Measurements from ENCODE around the gene FBXL22. TPM values are rescaled to one million over a fixed set of nuclear protein-coding genes. Genes with fewer than 3 reads are reported as not detected.

FBXL22 gene
- total and polyA plus RNA-seq, 2 of the 8 experiments (the other 6 are each of a cell fraction or from before 2014, with no cell fraction given), result 0.09 to 0.47 TPM

DNA sequence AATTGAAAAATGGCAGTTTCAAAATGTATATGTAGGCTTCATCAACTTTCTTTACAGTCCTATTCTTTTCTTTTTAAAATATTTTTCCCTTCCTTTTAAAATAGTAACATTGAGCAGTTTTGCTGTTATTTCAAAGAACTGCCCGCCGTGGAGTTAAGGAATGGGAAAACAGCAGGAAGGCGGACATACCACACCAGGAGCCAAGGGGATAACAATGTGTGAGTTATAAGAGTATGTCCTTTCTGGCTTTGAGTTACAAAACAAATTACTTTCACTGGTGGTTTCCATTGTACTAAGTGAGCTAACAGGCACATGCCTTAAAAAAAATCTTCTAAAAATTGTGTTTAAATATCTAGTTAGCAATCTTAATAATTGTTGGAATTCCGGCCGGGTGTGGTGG, 37.4 kb upstream of the FBXL22 start (continued):
- no peak for TF ChIP-seq CBX8 (IDR thresholded peaks at IDR 0.05; ENCODE audit: borderline replicate concordance, low read depth, low read length)
- no peak for TF ChIP-seq JUND (IDR thresholded peaks at IDR 0.05; ENCODE audit: low read length)
- no peak for TF ChIP-seq BRCA1 (IDR thresholded peaks at IDR 0.05; ENCODE audit: low read depth, low read length)
- no peak for TF ChIP-seq RNF2 (IDR thresholded peaks at IDR 0.05; ENCODE audit: borderline replicate concordance, low read depth, low read length, missing control alignments, poor library complexity, severe bottlenecking)
- TF ChIP-seq CHD7 (IDR thresholded peaks at IDR 0.05; ENCODE audit: insufficient replicate concordance, low read length), result peak; percentile 62
- no peak for TF ChIP-seq CEBPB (IDR thresholded peaks at IDR 0.05; ENCODE audit: low read depth, low read length)
- TF ChIP-seq TAF7 (optimal IDR thresholded peaks at IDR 0.05; ENCODE audit: borderline replicate concordance, low read depth, low read length), result no peak
- TF ChIP-seq CHD1 (IDR thresholded peaks at IDR 0.05; ENCODE audit: low read depth, low read length), result no peak
- no peak for TF ChIP-seq HDAC2 (IDR thresholded peaks at IDR 0.05; ENCODE audit: borderline replicate concordance in 1 of 2, low read depth in 2 of 2, low read length in 2 of 2)
- no peak for TF ChIP-seq CREB1 (IDR thresholded peaks at IDR 0.05)
- no peak for TF ChIP-seq MAFK (IDR thresholded peaks at IDR 0.05; ENCODE audit: low read depth, low read length)
- no peak for TF ChIP-seq CHD2 (IDR thresholded peaks at IDR 0.05; ENCODE audit: low read length)
- 0 out of 2 replicates have a peak, but pooled peaks have one; percentile 23 for TF ChIP-seq SP1 (IDR thresholded peaks at IDR 0.05; ENCODE audit: low read depth, low read length)

All from H1 (cell line).